HepG2 (cell line): ENCODE results near the gene MPV17L. TPM values are rescaled to one million over a fixed set of nuclear protein-coding genes. Genes with fewer than 3 reads are reported as not detected.

Source experiments
- DNMT1 ChIP-seq: sonication (generic); formaldehyde crosslinking; IDR thresholded peaks from 2 replicates; pipeline ENCODE4 v1.5.1; 2020; ENCODE audit warnings: mild to moderate bottlenecking, missing genetic modification reagents
- GMEB1 ChIP-seq: sonication (generic); formaldehyde crosslinking; IDR thresholded peaks from 2 replicates; pipeline ENCODE4 v1.5.1; 2020; ENCODE audit warnings: missing genetic modification reagents, mild to moderate bottlenecking, borderline replicate concordance
- KDM5A ChIP-seq: fragments of 200-600 bp; sonication (generic); IDR thresholded peaks from 2 replicates; pipeline ENCODE4 v1.7.0; 2018; ENCODE audit warnings: antibody characterized with exemption, mild to moderate bottlenecking, low read length, borderline replicate concordance
- MTF2 ChIP-seq: sonication (generic); formaldehyde crosslinking; IDR thresholded peaks from 2 replicates; pipeline ENCODE4 v1.5.0; 2020; ENCODE audit warnings: missing genetic modification reagents, borderline replicate concordance
- NFKB2 ChIP-seq: sonication (generic); formaldehyde crosslinking; IDR thresholded peaks from 2 replicates; pipeline ENCODE4 v1.4.0; 2020; ENCODE audit warnings: missing genetic modification reagents, borderline replicate concordance
- POLR2AphosphoS5 ChIP-seq: IDR thresholded peaks from 2 replicates; pipeline ENCODE4 v1.6.1; 2012; ENCODE audit warnings: low read depth, low read length
- RBFOX2 ChIP-seq: fragments of 200-400 bp; formaldehyde crosslinking; IDR thresholded peaks from 2 replicates; pipeline ENCODE4 v1.6.1; 2017; ENCODE audit warnings: low read depth, mild to moderate bottlenecking, low read length
- SALL1 ChIP-seq: sonication (generic); formaldehyde crosslinking; IDR thresholded peaks from 2 replicates; pipeline ENCODE4 v1.8.0; 2022; ENCODE audit warnings: mild to moderate bottlenecking, missing genetic modification reagents
- THAP7 ChIP-seq: sonication (generic); formaldehyde crosslinking; IDR thresholded peaks from 2 replicates; pipeline ENCODE4 v1.8.1; 2023; ENCODE audit warnings: mild to moderate bottlenecking, missing genetic modification reagents
- TMF1 ChIP-seq: sonication (generic); formaldehyde crosslinking; IDR thresholded peaks from 2 replicates; pipeline ENCODE4 v1.8.1; 2022; ENCODE audit warnings: low read depth, missing genetic modification reagents
- ZC3H13 ChIP-seq: sonication (generic); formaldehyde crosslinking; IDR thresholded peaks from 2 replicates; pipeline ENCODE4 v1.8.1; 2023; ENCODE audit warnings: mild to moderate bottlenecking, missing genetic modification reagents, moderate library complexity
- ZNF225 ChIP-seq: sonication (generic); formaldehyde crosslinking; IDR thresholded peaks from 2 replicates; pipeline ENCODE4 v1.4.0; 2020; ENCODE audit warnings: mild to moderate bottlenecking, missing genetic modification reagents
- ZNF329 ChIP-seq: sonication (generic); formaldehyde crosslinking; IDR thresholded peaks from 2 replicates; pipeline ENCODE4 v1.9.0; 2021; ENCODE audit warnings: low read depth, mild to moderate bottlenecking, missing genetic modification reagents
- ZNF337 ChIP-seq: sonication (generic); formaldehyde crosslinking; IDR thresholded peaks from 2 replicates; pipeline ENCODE4 v1.5.1; 2020; ENCODE audit warnings: missing genetic modification reagents, low read depth, mild to moderate bottlenecking, borderline replicate concordance
- ZNF350 ChIP-seq: sonication (generic); formaldehyde crosslinking; IDR thresholded peaks from 2 replicates; pipeline ENCODE4 v1.4.0; 2020; ENCODE audit warnings: mild to moderate bottlenecking, low read depth, missing genetic modification reagents, borderline replicate concordance
- ZNF431 ChIP-seq: sonication (generic); formaldehyde crosslinking; IDR thresholded peaks from 2 replicates; pipeline ENCODE4 v1.9.0; 2022; ENCODE audit warnings: missing genetic modification reagents, low read depth, mild to moderate bottlenecking, borderline replicate concordance
- ZNF724P ChIP-seq: sonication (generic); formaldehyde crosslinking; IDR thresholded peaks from 2 replicates; pipeline ENCODE4 v1.8.0; 2022; ENCODE audit warnings: missing genetic modification reagents, borderline replicate concordance
- ZNF768 ChIP-seq: sonication (generic); formaldehyde crosslinking; IDR thresholded peaks from 2 replicates; pipeline ENCODE4 v1.4.0; 2020; ENCODE audit warnings: missing genetic modification reagents
- ZNF788 ChIP-seq: sonication (generic); formaldehyde crosslinking; IDR thresholded peaks from 2 replicates; pipeline ENCODE4 v1.5.0; 2020; ENCODE audit warnings: mild to moderate bottlenecking, missing genetic modification reagents, borderline replicate concordance
- polyA plus RNA-seq, 8 experiments: library from polyadenylated mRNA; depleted of rRNA in 3 of 8; stranded (reverse) in 7 of 8; unstranded in 1 of 8; fragments of >200 nt; fragmentation: Illumina TruSeq in 4 of 8; extraction: Trizol in 4 of 8; gene quantifications; 2 replicates each; pipeline versions ENCODE4 v1.2.1 to v1.2.3, GENCODE V29; 2011 to 2016; ENCODE audit warnings: low read depth in 4 of 8, missing spikeins in 1 of 8, mixed read lengths in 1 of 8; ENCODE audit not compliant: insufficient read depth in 1 of 8
- total RNA-seq, 5 experiments: library from RNA; depleted of rRNA; stranded (reverse); fragments of >200 nt; fragmentation: Illumina TruSeq; extraction: Trizol; gene quantifications; 2 replicates each; pipeline ENCODE4 v1.2.3, GENCODE V29; 2016; ENCODE audit warnings: low read depth in 1 of 5
- TF ChIP-seq, protein P1 (sequence below): sonication (generic); formaldehyde crosslinking; conservative IDR thresholded peaks from 2 replicates; pipeline ENCODE4 v1.4.0; 2020; ENCODE audit warnings: missing genetic modification reagents
- TF ChIP-seq, protein P2 (sequence below): sonication (generic); formaldehyde crosslinking; IDR thresholded peaks from 2 replicates; pipeline ENCODE4 v1.4.0; 2020; ENCODE audit warnings: low read depth, mild to moderate bottlenecking, missing genetic modification reagents

MPV17L gene
- total and polyA plus RNA-seq, 2 of the 13 experiments (the other 11 are each of a cell fraction or from before 2014, with no cell fraction given) = 34.7 to 63.8 TPM

GRCh38 chr16:15395631-15396508 lies at the start of gene MPV17L (continued):
- peak; percentile 78 for TF ChIP-seq ZNF431 (CRISPR knock-in tag)
- TF ChIP-seq MTF2 (CRISPR knock-in tag) = peak; percentile 96; the same call in 1 of the 2 replicates
- TF ChIP-seq ZNF225 (CRISPR knock-in tag) = peak; percentile 66; the same call in 1 of the 2 replicates
- peak; percentile 95 for TF ChIP-seq RBFOX2
- peak; percentile 62; the same call in 1 of the 2 replicates for TF ChIP-seq ZNF788 (CRISPR knock-in tag)
- peak; percentile 32; the same call in 1 of the 2 replicates for TF ChIP-seq ZC3H13
- TF ChIP-seq, protein P1, sequence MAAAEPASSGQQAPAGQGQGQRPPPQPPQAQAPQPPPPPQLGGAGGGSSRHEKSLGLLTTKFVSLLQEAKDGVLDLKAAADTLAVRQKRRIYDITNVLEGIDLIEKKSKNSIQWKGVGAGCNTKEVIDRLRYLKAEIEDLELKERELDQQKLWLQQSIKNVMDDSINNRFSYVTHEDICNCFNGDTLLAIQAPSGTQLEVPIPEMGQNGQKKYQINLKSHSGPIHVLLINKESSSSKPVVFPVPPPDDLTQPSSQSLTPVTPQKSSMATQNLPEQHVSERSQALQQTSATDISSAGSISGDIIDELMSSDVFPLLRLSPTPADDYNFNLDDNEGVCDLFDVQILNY (CRISPR knock-in tag) = 0 out of 2 replicates have a peak, but pooled peaks have one; percentile 63
- TF ChIP-seq POLR2AphosphoS5 = peak; percentile 92
- TF ChIP-seq KDM5A = 0 out of 2 replicates have a peak, but pooled peaks have one; percentile 25
- peak; percentile 25; the same call in 1 of the 2 replicates for TF ChIP-seq ZNF350 (CRISPR knock-in tag)
- TF ChIP-seq ZNF768 (CRISPR knock-in tag) = peak; percentile 77
- TF ChIP-seq SALL1 (CRISPR knock-in tag) = peak; percentile 84
- TF ChIP-seq ZNF724P = peak; percentile 96
- TF ChIP-seq TMF1 (CRISPR knock-in tag) = peak; percentile 85; the same call in 1 of the 2 replicates
- TF ChIP-seq ZNF329 = peak; percentile 92; the same call in 1 of the 2 replicates
- TF ChIP-seq GMEB1 = peak; percentile 57
- 0 out of 2 replicates have a peak, but pooled peaks have one; percentile 51 for TF ChIP-seq THAP7 (CRISPR knock-in tag)
- peak; percentile 88; the same call in 1 of the 2 replicates for TF ChIP-seq NFKB2 (CRISPR knock-in tag)
- TF ChIP-seq DNMT1 (CRISPR knock-in tag) = peak; percentile 77; the same call in 1 of the 2 replicates
- 0 out of 2 replicates have a peak, but pooled peaks have one; percentile 63 for TF ChIP-seq ZNF337
- TF ChIP-seq, protein P2, sequence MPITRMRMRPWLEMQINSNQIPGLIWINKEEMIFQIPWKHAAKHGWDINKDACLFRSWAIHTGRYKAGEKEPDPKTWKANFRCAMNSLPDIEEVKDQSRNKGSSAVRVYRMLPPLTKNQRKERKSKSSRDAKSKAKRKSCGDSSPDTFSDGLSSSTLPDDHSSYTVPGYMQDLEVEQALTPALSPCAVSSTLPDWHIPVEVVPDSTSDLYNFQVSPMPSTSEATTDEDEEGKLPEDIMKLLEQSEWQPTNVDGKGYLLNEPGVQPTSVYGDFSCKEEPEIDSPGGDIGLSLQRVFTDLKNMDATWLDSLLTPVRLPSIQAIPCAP = 0 out of 2 replicates have a peak, but pooled peaks have one; percentile 51
